Measurements from ENCODE around the gene ANKAR.

- no peak for TF ChIP-seq POLR2A (IDR thresholded peaks at IDR 0.05)
- no peak for TF ChIP-seq CTCF (IDR thresholded peaks at IDR 0.05)
These were observed 2.0 kb downstream of the ANKAR start for GRCh38 chr2:189676471-189676870.

All from testis (tissue), 2 donors.